HepG2 (cell line): ENCODE results near the gene SPRYD4. TPM values are rescaled to one million over a fixed set of nuclear protein-coding genes. Genes with fewer than 3 reads are reported as not detected.

ENCODE experiments used
- ADNP ChIP-seq: sonication (generic); formaldehyde crosslinking; IDR thresholded peaks from 2 replicates; pipeline ENCODE4 v1.4.0; 2020; ENCODE audit warnings: missing genetic modification reagents
- IRX3 ChIP-seq: sonication (generic); formaldehyde crosslinking; IDR thresholded peaks from 2 replicates; pipeline ENCODE4 v1.8.1; 2023; ENCODE audit warnings: mild to moderate bottlenecking, low read depth, missing genetic modification reagents, borderline replicate concordance
- MXD1 ChIP-seq: sonication (generic); formaldehyde crosslinking; IDR thresholded peaks from 2 replicates; pipeline ENCODE4 v1.4.0; 2020; ENCODE audit warnings: mild to moderate bottlenecking, missing genetic modification reagents
- NAIF1 ChIP-seq: sonication (generic); formaldehyde crosslinking; IDR thresholded peaks from 2 replicates; pipeline ENCODE4 v1.5.0; 2020; ENCODE audit warnings: mild to moderate bottlenecking, missing genetic modification reagents, borderline replicate concordance
- NR2F2 ChIP-seq: IDR thresholded peaks from 2 replicates; pipeline ENCODE4 v1.6.1; 2012; ENCODE audit warnings: low read depth, inconsistent platforms, borderline replicate concordance
- SMAD9 ChIP-seq: sonication (generic); formaldehyde crosslinking; IDR thresholded peaks from 2 replicates; pipeline ENCODE4 v1.5.1; 2020; ENCODE audit warnings: mild to moderate bottlenecking, missing genetic modification reagents
- TAF1 ChIP-seq: sonication (generic); formaldehyde crosslinking; IDR thresholded peaks from 2 replicates; pipeline ENCODE4 v1.4.0; 2020; ENCODE audit warnings: missing genetic modification reagents
- U2AF1 ChIP-seq: fragments of 200-400 bp; formaldehyde crosslinking; optimal IDR thresholded peaks from 2 replicates; pipeline ENCODE3; 2017; ENCODE audit warnings: mild to moderate bottlenecking, low read depth, low read length
- ZC3H4 ChIP-seq: sonication (generic); formaldehyde crosslinking; IDR thresholded peaks from 2 replicates; pipeline ENCODE4 v1.4.0; 2020; ENCODE audit warnings: missing genetic modification reagents, borderline replicate concordance
- ZIK1 ChIP-seq: sonication (generic); formaldehyde crosslinking; IDR thresholded peaks from 2 replicates; pipeline ENCODE4 v1.5.0; 2020; ENCODE audit warnings: mild to moderate bottlenecking, low read depth, missing genetic modification reagents, borderline replicate concordance
- ZNF616 ChIP-seq: sonication (generic); formaldehyde crosslinking; IDR thresholded peaks from 2 replicates; pipeline ENCODE4 v1.5.0; 2020; ENCODE audit warnings: low read depth, mild to moderate bottlenecking, missing genetic modification reagents
- ZNF687 ChIP-seq: sonication (generic); formaldehyde crosslinking; IDR thresholded peaks from 2 replicates; pipeline ENCODE4 v1.5.1; 2020; ENCODE audit warnings: mild to moderate bottlenecking, missing genetic modification reagents, moderate library complexity
- ZNF761 ChIP-seq: sonication (generic); formaldehyde crosslinking; conservative IDR thresholded peaks from 2 replicates; pipeline ENCODE4 v1.4.0; 2020; ENCODE audit warnings: mild to moderate bottlenecking, missing genetic modification reagents
- polyA plus RNA-seq, 8 experiments: library from polyadenylated mRNA; depleted of rRNA in 3 of 8; stranded (reverse) in 7 of 8; unstranded in 1 of 8; fragments of >200 nt; fragmentation: Illumina TruSeq in 4 of 8; extraction: Trizol in 4 of 8; gene quantifications; 2 replicates each; pipeline versions ENCODE4 v1.2.1 to v1.2.3, GENCODE V29; 2011 to 2016; ENCODE audit warnings: low read depth in 4 of 8, missing spikeins in 1 of 8, mixed read lengths in 1 of 8; ENCODE audit not compliant: insufficient read depth in 1 of 8
- total RNA-seq, 5 experiments: library from RNA; depleted of rRNA; stranded (reverse); fragments of >200 nt; fragmentation: Illumina TruSeq; extraction: Trizol; gene quantifications; 2 replicates each; pipeline ENCODE4 v1.2.3, GENCODE V29; 2016; ENCODE audit warnings: low read depth in 1 of 5
- TF ChIP-seq, protein P1 (sequence below): sonication (generic); formaldehyde crosslinking; IDR thresholded peaks from 2 replicates; pipeline ENCODE4 v1.4.0; 2020; ENCODE audit warnings: missing genetic modification reagents, borderline replicate concordance
- TF ChIP-seq, protein P2 (sequence below): fragments of 450-650 bp; IDR thresholded peaks from 2 replicates; pipeline ENCODE4 v1.6.1; 2016

SPRYD4 gene
- total and polyA plus RNA-seq, 2 of the 13 experiments (the other 11 are each of a cell fraction or from before 2014, with no cell fraction given): 3.9 to 4.5 TPM

- TF ChIP-seq IRX3 (CRISPR knock-in tag) (no peak), ZNF687 (CRISPR knock-in tag) (peak; percentile 98), ZC3H4 (CRISPR knock-in tag) (no peak), ADNP (CRISPR knock-in tag) (no peak), NAIF1 (CRISPR knock-in tag) (peak; percentile 81), ZIK1 (CRISPR knock-in tag) (peak; percentile 92), ZNF616 (peak; percentile 62; the same call in 1 of the 2 replicates), NR2F2 (0 out of 2 replicates have a peak, but pooled peaks have one; percentile 34), ZNF761 (CRISPR knock-in tag) (0 out of 2 replicates have a peak, but pooled peaks have one; percentile 51), TAF1 (CRISPR knock-in tag) (peak; percentile 93), MXD1 (CRISPR knock-in tag) (peak; percentile 97), U2AF1 (no peak), SMAD9 (peak; percentile 21; the same call in 1 of the 2 replicates)
- TF ChIP-seq, protein P1, sequence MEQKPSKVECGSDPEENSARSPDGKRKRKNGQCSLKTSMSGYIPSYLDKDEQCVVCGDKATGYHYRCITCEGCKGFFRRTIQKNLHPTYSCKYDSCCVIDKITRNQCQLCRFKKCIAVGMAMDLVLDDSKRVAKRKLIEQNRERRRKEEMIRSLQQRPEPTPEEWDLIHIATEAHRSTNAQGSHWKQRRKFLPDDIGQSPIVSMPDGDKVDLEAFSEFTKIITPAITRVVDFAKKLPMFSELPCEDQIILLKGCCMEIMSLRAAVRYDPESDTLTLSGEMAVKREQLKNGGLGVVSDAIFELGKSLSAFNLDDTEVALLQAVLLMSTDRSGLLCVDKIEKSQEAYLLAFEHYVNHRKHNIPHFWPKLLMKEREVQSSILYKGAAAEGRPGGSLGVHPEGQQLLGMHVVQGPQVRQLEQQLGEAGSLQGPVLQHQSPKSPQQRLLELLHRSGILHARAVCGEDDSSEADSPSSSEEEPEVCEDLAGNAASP: no peak; the same call in 1 of the 2 replicates
- TF ChIP-seq, protein P2, sequence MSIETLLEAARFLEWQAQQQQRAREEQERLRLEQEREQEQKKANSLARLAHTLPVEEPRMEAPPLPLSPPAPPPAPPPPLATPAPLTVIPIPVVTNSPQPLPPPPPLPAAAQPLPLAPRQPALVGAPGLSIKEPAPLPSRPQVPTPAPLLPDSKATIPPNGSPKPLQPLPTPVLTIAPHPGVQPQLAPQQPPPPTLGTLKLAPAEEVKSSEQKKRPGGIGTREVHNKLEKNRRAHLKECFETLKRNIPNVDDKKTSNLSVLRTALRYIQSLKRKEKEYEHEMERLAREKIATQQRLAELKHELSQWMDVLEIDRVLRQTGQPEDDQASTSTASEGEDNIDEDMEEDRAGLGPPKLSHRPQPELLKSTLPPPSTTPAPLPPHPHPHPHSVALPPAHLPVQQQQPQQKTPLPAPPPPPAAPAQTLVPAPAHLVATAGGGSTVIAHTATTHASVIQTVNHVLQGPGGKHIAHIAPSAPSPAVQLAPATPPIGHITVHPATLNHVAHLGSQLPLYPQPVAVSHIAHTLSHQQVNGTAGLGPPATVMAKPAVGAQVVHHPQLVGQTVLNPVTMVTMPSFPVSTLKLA: peak; percentile 94
Measured at GRCh38 chr12:56468216-56469006, at the start of gene SPRYD4 (continued).
